Thyroid gland (tissue), 4 donors: ENCODE data around the gene PPP6R1.

Experiments used
- CTCF ChIP-seq, 6 experiments: fragments of 200-600 bp in 3 of 6; fragments of 450-650 bp in 3 of 6; sonication (generic) in 3 of 6; IDR thresholded peaks; one replicate each; pipeline ENCODE4 v1.5.1; 2016 to 2019; ENCODE audit warnings: antibody characterized with exemption in 6 of 6, mild to moderate bottlenecking in 2 of 6, inconsistent platforms in 1 of 6, moderate library complexity in 1 of 6
- POLR2A ChIP-seq, 2 donors: fragments of 450-650 bp; IDR thresholded peaks; one replicate each; pipeline ENCODE4 v1.6.1; 2017; ENCODE audit warnings: antibody characterized with exemption in 2 of 2, mild to moderate bottlenecking in 2 of 2, moderate library complexity in 1 of 2

DNA sequence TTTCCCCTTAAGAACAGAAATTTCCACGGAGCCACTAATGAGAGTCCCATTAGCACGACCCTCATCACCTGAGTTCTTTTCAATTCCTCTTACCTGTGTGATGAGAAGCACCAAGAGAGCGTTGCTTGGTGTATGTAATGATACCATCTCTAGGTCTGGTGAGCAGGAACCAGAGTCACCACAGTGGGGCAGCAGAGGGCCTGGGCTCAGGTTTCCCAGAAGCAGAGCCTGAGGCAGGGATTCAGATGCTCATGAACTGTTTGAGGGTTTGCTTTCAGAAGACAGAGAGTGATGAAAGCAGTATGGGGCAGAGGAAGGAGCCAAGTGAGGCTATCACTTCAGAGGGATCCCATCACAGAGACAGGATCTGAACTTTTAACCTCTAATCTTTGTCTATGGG is 46.4 kb downstream of the PPP6R1 start:
- no peak for TF ChIP-seq CTCF (IDR thresholded peaks at IDR 0.05)
- no peak for TF ChIP-seq POLR2A (IDR thresholded peaks at IDR 0.05)
